ENCODE measurements around the gene SCYL2.

GRCh38 chr12:100265732-100266584, 1.0 kb upstream of the SCYL2 start:
- no peak for TF ChIP-seq CTCF (IDR thresholded peaks at IDR 0.05)
- no peak for TF ChIP-seq POLR2AphosphoS5 (IDR thresholded peaks at IDR 0.05)
- no peak for TF ChIP-seq POLR2A (IDR thresholded peaks at IDR 0.05)
- TF ChIP-seq EP300 (IDR thresholded peaks at IDR 0.05) = no peak
